ENCODE results near the gene PACSIN2. TPM values are rescaled to one million over a fixed set of nuclear protein-coding genes. Genes with fewer than 3 reads are reported as not detected.
"Not testable (repeated sequence)": the region's sequence is repeated elsewhere in the genome, so short reads cannot be mapped to it uniquely, and the experiment has no call there.

PACSIN2 gene
- total RNA-seq, 6 experiments from 2014 or later, result 21.4 to 67.0 (median 47.1) TPM

DNA sequence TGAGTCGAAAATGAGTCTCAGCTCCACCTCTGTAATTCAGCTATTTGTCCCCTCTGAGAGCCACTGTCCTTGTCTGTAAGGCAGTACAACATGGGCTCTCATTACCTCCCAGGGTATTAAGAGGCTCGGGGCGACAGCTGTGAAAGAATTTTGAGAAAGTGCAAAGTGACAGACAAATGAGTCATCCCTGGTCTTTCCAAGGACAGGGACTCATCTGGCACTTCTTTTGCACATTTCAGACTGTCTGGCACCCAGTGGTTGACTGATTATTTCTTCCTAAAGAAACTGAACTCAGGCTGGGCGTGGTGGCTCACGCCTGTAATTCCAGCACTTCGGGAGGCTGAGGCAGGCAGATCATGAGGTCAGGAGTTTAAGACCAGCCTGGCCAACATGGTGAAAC, 95.8 kb downstream of the PACSIN2 start:
- no peak for ATAC-seq
- TF ChIP-seq, protein P1, sequence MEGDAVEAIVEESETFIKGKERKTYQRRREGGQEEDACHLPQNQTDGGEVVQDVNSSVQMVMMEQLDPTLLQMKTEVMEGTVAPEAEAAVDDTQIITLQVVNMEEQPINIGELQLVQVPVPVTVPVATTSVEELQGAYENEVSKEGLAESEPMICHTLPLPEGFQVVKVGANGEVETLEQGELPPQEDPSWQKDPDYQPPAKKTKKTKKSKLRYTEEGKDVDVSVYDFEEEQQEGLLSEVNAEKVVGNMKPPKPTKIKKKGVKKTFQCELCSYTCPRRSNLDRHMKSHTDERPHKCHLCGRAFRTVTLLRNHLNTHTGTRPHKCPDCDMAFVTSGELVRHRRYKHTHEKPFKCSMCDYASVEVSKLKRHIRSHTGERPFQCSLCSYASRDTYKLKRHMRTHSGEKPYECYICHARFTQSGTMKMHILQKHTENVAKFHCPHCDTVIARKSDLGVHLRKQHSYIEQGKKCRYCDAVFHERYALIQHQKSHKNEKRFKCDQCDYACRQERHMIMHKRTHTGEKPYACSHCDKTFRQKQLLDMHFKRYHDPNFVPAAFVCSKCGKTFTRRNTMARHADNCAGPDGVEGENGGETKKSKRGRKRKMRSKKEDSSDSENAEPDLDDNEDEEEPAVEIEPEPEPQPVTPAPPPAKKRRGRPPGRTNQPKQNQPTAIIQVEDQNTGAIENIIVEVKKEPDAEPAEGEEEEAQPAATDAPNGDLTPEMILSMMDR (IDR thresholded peaks at IDR 0.05), result no peak
- TF ChIP-seq POLR2A (IDR thresholded peaks at IDR 0.05), result no peak
- no peaks in the 10 kb centered on the region for H3K9me3 ChIP-seq
- DNase-seq, result no peak
- WGBS (ENCODE audit: insufficient coverage, low coverage, low lambda C conversion rate, missing lambda C conversion rate), result 60% methylated on average over 5 of the region's 6 CpGs
- no peak overlapping the region for H3K27ac ChIP-seq
- intact Hi-C loops (cut with DNase I), result no loop called here
- peaks cover 0 to 26% (median 7%) of the 10 kb centered on the region in 4 donors for H3K4me1 ChIP-seq
- no peaks in the 10 kb centered on the region for H3K36me3 ChIP-seq
- no peaks in the 10 kb centered on the region for H3K27me3 ChIP-seq
- H3K4me3 ChIP-seq, result no peak overlapping the region

DNA sequence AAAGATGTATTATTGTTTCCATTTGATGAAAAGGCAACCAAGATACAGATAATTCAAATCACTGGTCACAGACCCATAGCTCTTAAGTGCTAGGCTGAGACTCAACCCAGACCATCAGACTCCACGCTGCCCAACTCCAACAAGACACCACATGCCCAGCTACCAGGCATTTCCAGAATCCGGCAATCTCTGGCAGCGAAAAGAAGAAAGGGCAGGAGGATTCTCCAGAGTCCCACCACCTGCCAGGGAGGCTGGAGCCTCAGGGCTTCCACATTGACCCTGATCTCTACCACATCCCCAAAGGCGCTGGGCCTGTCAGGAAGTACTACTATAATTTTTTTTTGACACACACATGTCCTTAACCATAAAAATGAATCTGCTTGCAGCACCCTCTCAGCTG, 96.4 kb downstream of the PACSIN2 start:
- TF ChIP-seq, protein P1 (IDR thresholded peaks at IDR 0.05), result no peak
- TF ChIP-seq POLR2A (IDR thresholded peaks at IDR 0.05), result no peak
- no peak overlapping the region for H3K27ac ChIP-seq
- 79% methylated on average over 3 of the region's 4 CpGs for WGBS (ENCODE audit: insufficient coverage, low coverage, low lambda C conversion rate, missing lambda C conversion rate)

DNA sequence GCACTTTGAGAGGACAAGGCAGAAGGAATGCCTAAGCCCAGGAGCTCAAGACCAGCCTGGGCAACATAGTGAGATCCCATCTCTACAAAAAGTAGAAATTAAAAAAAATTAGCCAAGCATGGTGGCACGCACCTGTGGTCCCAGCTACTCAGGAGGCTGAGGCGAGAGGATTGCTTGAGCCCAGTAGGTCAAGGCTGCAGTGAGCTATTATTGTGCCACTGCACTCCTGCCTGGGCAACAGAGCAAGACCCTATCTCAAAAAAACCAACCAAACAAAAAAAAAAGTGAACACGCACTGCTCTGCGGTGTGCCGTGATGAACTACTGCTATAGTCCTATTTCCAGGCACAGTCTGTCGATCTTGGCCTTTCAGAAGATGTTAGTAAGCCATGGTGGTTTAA, 97.6 kb downstream of the PACSIN2 start:
- ATAC-seq; DNase-seq; H3K9me3 ChIP-seq; H3K27me3 ChIP-seq; intact Hi-C loops (cut with DNase I); H3K36me3 ChIP-seq; H3K27ac ChIP-seq; H3K4me3 ChIP-seq: not testable (repeated sequence)
- H3K4me1 ChIP-seq, result peaks cover 0 to 38% (median 11%) of the 10 kb centered on the region in 4 donors
- WGBS (ENCODE audit: insufficient coverage, low coverage, low lambda C conversion rate, missing lambda C conversion rate), result 94% methylated on average over 6 of the region's 6 CpGs

More for the DNA sequence above, 96.4 kb downstream of the PACSIN2 start:
- ATAC-seq (no peak), DNase-seq (no peak)
- intact Hi-C loops (cut with DNase I), result no loop called here
- H3K27me3 ChIP-seq, result no peaks in the 10 kb centered on the region
- no peak overlapping the region for H3K4me3 ChIP-seq
- H3K9me3 ChIP-seq, result no peaks in the 10 kb centered on the region
- peaks cover 0 to 31% (median 10%) of the 10 kb centered on the region in 4 donors for H3K4me1 ChIP-seq
- H3K36me3 ChIP-seq, result no peaks in the 10 kb centered on the region

DNA sequence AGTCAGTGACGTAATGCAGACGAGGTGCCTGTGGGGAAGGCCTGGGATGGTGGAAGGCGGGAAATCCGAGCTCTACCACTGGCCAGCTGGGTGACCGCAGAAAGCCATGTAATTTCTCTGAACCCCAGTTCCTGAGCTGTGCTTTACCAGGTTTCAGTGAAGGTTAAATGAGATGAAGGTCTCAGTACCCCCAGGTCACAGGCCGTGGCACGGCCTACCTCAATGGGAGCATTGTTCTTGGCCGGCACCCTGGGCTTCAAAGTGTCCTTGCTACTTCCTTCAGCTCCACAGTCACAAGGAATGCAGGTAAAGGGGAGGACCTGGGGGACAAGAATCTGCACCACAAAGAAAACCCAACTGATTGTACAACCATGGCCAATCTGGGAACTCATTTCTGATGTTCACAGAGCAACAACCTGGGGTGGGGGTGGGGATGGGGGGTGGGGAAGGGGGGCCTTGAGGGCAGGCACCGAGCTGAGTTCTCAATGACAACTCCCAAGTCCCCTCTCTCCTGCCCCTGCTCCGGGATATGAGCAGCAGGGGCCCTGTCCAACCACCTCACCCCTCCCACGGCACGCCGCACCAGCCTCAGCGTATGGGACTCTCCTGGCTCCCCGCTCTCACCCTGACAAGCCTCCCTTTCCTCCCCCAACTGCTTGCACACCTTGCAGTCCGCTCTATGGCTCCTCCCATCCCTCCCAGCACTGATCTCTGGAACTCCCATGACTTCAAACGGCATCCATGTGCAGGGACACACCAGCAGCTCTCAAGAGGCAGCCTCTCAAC, 98.8 kb downstream of the PACSIN2 start:
- DNase-seq (no peak), ATAC-seq (no peak)
- Histone ChIP-seq H3K4me1 (peaks cover 0 to 32% (median 11%) of the 10 kb centered on the region in 4 donors), H3K4me3 (no peak overlapping the region), H3K27me3 (no peaks in the 10 kb centered on the region), H3K27ac (no peak overlapping the region), H3K36me3 (no peaks in the 10 kb centered on the region), H3K9me3 (no peaks in the 10 kb centered on the region)
- intact Hi-C loops (cut with DNase I), result no loop called here
- no peak for TF ChIP-seq POLR2A (IDR thresholded peaks at IDR 0.05)
- TF ChIP-seq, protein P1 (IDR thresholded peaks at IDR 0.05), result no peak
- WGBS (ENCODE audit: insufficient coverage, low coverage, low lambda C conversion rate, missing lambda C conversion rate), result 74% methylated on average over 5 of the region's 17 CpGs

DNA sequence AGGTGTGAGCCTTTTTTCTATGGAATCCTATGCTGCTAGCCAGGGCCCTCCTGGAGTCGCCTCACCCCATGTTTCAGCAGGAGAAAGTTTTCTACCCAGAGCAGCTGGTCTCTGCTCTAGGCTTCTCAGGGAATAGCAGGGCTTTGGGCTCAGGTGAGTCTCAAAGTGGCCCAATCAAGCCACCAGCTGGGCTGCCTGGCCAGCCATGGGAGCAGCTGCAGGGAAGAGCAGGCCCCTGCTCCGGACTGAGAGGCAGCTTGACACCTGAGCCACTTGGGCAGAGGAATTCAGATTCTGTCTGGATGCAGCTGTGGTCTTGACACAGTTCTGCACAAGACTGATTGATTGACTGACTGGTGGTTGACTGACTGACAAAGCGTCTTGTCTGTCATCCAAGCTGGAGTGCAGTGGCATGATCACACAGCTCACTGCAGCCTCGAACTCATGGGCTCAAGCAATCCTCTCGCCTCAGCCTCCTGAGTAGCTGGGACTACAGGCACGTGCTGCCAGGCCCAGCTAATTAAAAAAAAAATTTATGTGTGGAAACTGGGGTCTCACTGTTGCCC, 100.4 kb downstream of the PACSIN2 start:
- H3K36me3 ChIP-seq, result peaks cover 0 to 3% (median 0%) of the 10 kb centered on the region in 4 donors
- no peaks in the 10 kb centered on the region for H3K9me3 ChIP-seq
- no peaks in the 10 kb centered on the region for H3K27me3 ChIP-seq
- H3K27ac ChIP-seq, result peak overlapping the region in 2 of 3 donors; percentile 29 to 74
- TF ChIP-seq POLR2A (IDR thresholded peaks at IDR 0.05), result no peak
- TF ChIP-seq, protein P1 (IDR thresholded peaks at IDR 0.05), result no peak
- peak in 1 of 3 donors; percentile 28 for DNase-seq
- 72% methylated on average over 4 of the region's 6 CpGs for WGBS (ENCODE audit: insufficient coverage, low coverage, low lambda C conversion rate, missing lambda C conversion rate)
- H3K4me3 ChIP-seq, result no peak overlapping the region
- intact Hi-C loops (cut with DNase I), result no loop called here
- peak in 1 of 4 donors; percentile 3 for ATAC-seq
- peaks cover 0 to 30% (median 11%) of the 10 kb centered on the region in 4 donors for H3K4me1 ChIP-seq
